Trophoblast cell (in vitro differentiated cells and primary cell): ENCODE measurements around the gene BLOC1S6. TPM values are rescaled to one million over a fixed set of nuclear protein-coding genes. Genes with fewer than 3 reads are reported as not detected.

Source experiments
- DNase-seq, 2 donors: peaks; one replicate each; pipeline ENCODE4 v3.0.0-alpha.2; 2016
- H2AFZ ChIP-seq: 2 replicates; pipeline ENCODE4 v1.6.1; 2013; ENCODE audit warnings: low read length, moderate library complexity, mild to moderate bottlenecking; ENCODE audit not compliant: insufficient read depth, poor library complexity
- H2AK5ac ChIP-seq: 2 replicates; pipeline ENCODE4 v1.6.1; 2013; ENCODE audit warnings: mild to moderate bottlenecking, low read length
- H2BK120ac ChIP-seq: 2 replicates; pipeline ENCODE4 v1.6.1; 2013; ENCODE audit warnings: low read length, mild to moderate bottlenecking, moderate library complexity; ENCODE audit not compliant: insufficient read depth, poor library complexity
- H2BK12ac ChIP-seq: 2 replicates; pipeline ENCODE4 v1.6.1; 2013; ENCODE audit warnings: mild to moderate bottlenecking, low read length, moderate library complexity
- H2BK5ac ChIP-seq: 2 replicates; pipeline ENCODE4 v1.6.1; 2013; ENCODE audit warnings: low read length, low read depth, moderate library complexity, mild to moderate bottlenecking; ENCODE audit not compliant: poor library complexity
- H3K14ac ChIP-seq: 2 replicates; pipeline ENCODE4 v1.6.1; 2013; ENCODE audit warnings: mild to moderate bottlenecking, low read length
- H3K18ac ChIP-seq: 2 replicates; pipeline ENCODE4 v1.6.1; 2013; ENCODE audit warnings: mild to moderate bottlenecking, low read length
- H3K23ac ChIP-seq: 2 replicates; pipeline ENCODE4 v1.6.1; 2013; ENCODE audit warnings: low read length
- H3K27ac ChIP-seq: 2 replicates; pipeline ENCODE4 v1.5.1; 2013; ENCODE audit warnings: low read depth, mild to moderate bottlenecking, inconsistent platforms, low read length, moderate library complexity
- H3K27me3 ChIP-seq: 2 replicates; pipeline ENCODE4 v1.6.1; 2013; ENCODE audit warnings: inconsistent platforms, mild to moderate bottlenecking, low read length, moderate library complexity; ENCODE audit not compliant: insufficient read depth
- H3K36me3 ChIP-seq, 2 experiments: 1 replicate in 1 of 2; 2 replicates in 1 of 2; pipeline ENCODE4 v1.6.1; 2013; ENCODE audit warnings: low read length in 2 of 2, mild to moderate bottlenecking in 2 of 2, moderate library complexity in 1 of 2; ENCODE audit not compliant: insufficient read depth in 2 of 2, control insufficient read depth in 1 of 2
- H3K4ac ChIP-seq: 2 replicates; pipeline ENCODE4 v1.6.1; 2013; ENCODE audit warnings: low read depth, mild to moderate bottlenecking, low read length, moderate library complexity
- H3K4me1 ChIP-seq, 2 experiments: 1 replicate in 1 of 2; 2 replicates in 1 of 2; pipeline ENCODE4 v1.6.1; 2013; ENCODE audit warnings: low read length in 2 of 2, mild to moderate bottlenecking in 2 of 2, moderate library complexity in 1 of 2; ENCODE audit not compliant: insufficient read depth in 2 of 2, control insufficient read depth in 1 of 2
- H3K4me2 ChIP-seq: 2 replicates; pipeline ENCODE4 v1.6.1; 2013; ENCODE audit warnings: inconsistent platforms, mild to moderate bottlenecking, low read length, moderate library complexity
- H3K4me3 ChIP-seq: 2 replicates; pipeline ENCODE4 v1.5.1; 2013; ENCODE audit warnings: mild to moderate bottlenecking, low read depth, low read length, inconsistent platforms
- H3K79me1 ChIP-seq: one replicate; pipeline ENCODE4 v1.6.1; 2013; ENCODE audit warnings: low read length
- H3K79me2 ChIP-seq: 2 replicates; pipeline ENCODE4 v1.6.1; 2013; ENCODE audit warnings: low read length, mild to moderate bottlenecking; ENCODE audit not compliant: control insufficient read depth, insufficient read depth, poor library complexity
- H3K9ac ChIP-seq: 2 replicates; pipeline ENCODE4 v1.6.1; 2013; ENCODE audit warnings: mild to moderate bottlenecking, low read length
- H3K9me3 ChIP-seq: 2 replicates; pipeline ENCODE4 v1.6.1; 2013; ENCODE audit warnings: low read depth, mild to moderate bottlenecking, control low read depth, inconsistent platforms, low read length; ENCODE audit not compliant: insufficient read depth
- H4K12ac ChIP-seq: 2 replicates; pipeline ENCODE4 v1.6.1; 2013; ENCODE audit warnings: low read depth, mild to moderate bottlenecking, low read length, moderate library complexity
- H4K8ac ChIP-seq: 2 replicates; pipeline ENCODE4 v1.6.1; 2013; ENCODE audit warnings: low read depth, mild to moderate bottlenecking, low read length, moderate library complexity
- H4K91ac ChIP-seq: one replicate; pipeline ENCODE4 v1.6.1; 2013; ENCODE audit warnings: low read depth, mild to moderate bottlenecking, low read length, moderate library complexity
- WGBS: extraction: QIAGEN DNeasy Blood & Tissue Kit; methylation state at CpG from one replicate; pipeline ENCODE4 v1.1.7; 2013; ENCODE audit warnings: missing lambda C conversion rate; ENCODE audit not compliant: insufficient read length, insufficient coverage; ENCODE audit errors: extremely low coverage; 5-methylcytosine and 5-hydroxymethylcytosine counted together
- polyA plus RNA-seq: library from polyadenylated mRNA; stranded (reverse); fragments of 200-250 nt; gene quantifications from 2 replicates; pipeline ENCODE4 v1.2.3, GENCODE V29; 2013

Gene BLOC1S6
- 17.4 and 17.8 TPM in 2 replicates for polyA plus RNA-seq

- peak within 1 kb of the TSS; percentile 71 for H3K4ac ChIP-seq
- H3K79me2 ChIP-seq = peaks cover 9% of the 10 kb centered on the region
- peak within 1 kb of the TSS; percentile 89 for H3K14ac ChIP-seq
Observed at GRCh38 chr15:45587095-45587862, at the start of gene BLOC1S6. Gene BLOC1S6 (plus strand): TSS chr15:45587379. CDS start chr15:45587444, 65 bp downstream.

GRCh38 chr15:45539680-45540079 is 47.5 kb upstream of the BLOC1S6 start:
- no peak overlapping the region for H3K23ac ChIP-seq
- no peaks in the 10 kb centered on the region for H3K36me3 ChIP-seq
- no peaks in the 10 kb centered on the region for H3K9me3 ChIP-seq
- no peak overlapping the region for H4K91ac ChIP-seq
- H3K14ac ChIP-seq = no peak overlapping the region
- no peak overlapping the region for H3K18ac ChIP-seq
- no peak overlapping the region for H3K4me2 ChIP-seq
- H3K79me2 ChIP-seq = no peaks in the 10 kb centered on the region
- H3K9ac ChIP-seq = no peak overlapping the region
- H2BK12ac ChIP-seq = no peak overlapping the region
- no peak overlapping the region for H4K12ac ChIP-seq
- no peak overlapping the region for H4K8ac ChIP-seq
- H3K79me1 ChIP-seq = no peaks in the 10 kb centered on the region
- no peak overlapping the region for H3K4ac ChIP-seq
- no peak overlapping the region for H2AK5ac ChIP-seq
- H3K27me3 ChIP-seq = no peaks in the 10 kb centered on the region
- no peak overlapping the region for H3K4me3 ChIP-seq
- DNase-seq = peak in 1 of 2 donors; percentile 27
- H2BK120ac ChIP-seq = no peak overlapping the region
- no CpG with 5 or more reads among the region's 3 CpGs for WGBS
- H3K27ac ChIP-seq = no peak overlapping the region
- H2AFZ ChIP-seq = no peak overlapping the region
- no peak overlapping the region for H2BK5ac ChIP-seq
- H3K4me1 ChIP-seq = no peaks in the 10 kb centered on the region

More at GRCh38 chr15:45587095-45587862, at the start of gene BLOC1S6:
- no CpG with 5 or more reads among the region's 62 CpGs for WGBS
- Histone ChIP-seq H3K4me2 (peak within 1 kb of the TSS; percentile 90), H3K36me3 (no peaks in the 10 kb centered on the region), H4K8ac (peak within 1 kb of the TSS; percentile 92), H3K79me1 (peaks cover 12% of the 10 kb centered on the region), H3K27me3 (no peaks in the 10 kb centered on the region), H3K4me1 (peaks cover 0 to 10% of the 10 kb centered on the region in 2 experiments), H3K23ac (no peak within 1 kb of the TSS), H3K9me3 (no peaks in the 10 kb centered on the region), H2BK12ac (no peak within 1 kb of the TSS), H3K18ac (peak within 1 kb of the TSS; percentile 89), H3K9ac (peak within 1 kb of the TSS; percentile 88), H2BK120ac (peak within 1 kb of the TSS; percentile 78), H4K12ac (peak within 1 kb of the TSS; percentile 75), H4K91ac (peak within 1 kb of the TSS; percentile 90), H3K27ac (peak within 1 kb of the TSS; percentile 95), H2AFZ (peak within 1 kb of the TSS; percentile 80), H2AK5ac (no peak within 1 kb of the TSS), H3K4me3 (peak within 1 kb of the TSS; percentile 91), H2BK5ac (peak within 1 kb of the TSS; percentile 84)
- peak; percentile 90 to 97 for DNase-seq

- no peaks in the 10 kb centered on the region for H3K36me3 ChIP-seq
- H3K23ac ChIP-seq = no peak overlapping the region
- no peak overlapping the region for H3K4ac ChIP-seq
- no peak overlapping the region for H2AK5ac ChIP-seq
- H3K9ac ChIP-seq = no peak overlapping the region
- no peak overlapping the region for H2BK5ac ChIP-seq
- H3K9me3 ChIP-seq = no peaks in the 10 kb centered on the region
- WGBS = no CpG with 5 or more reads among the region's 1 CpG
- no peak overlapping the region for H2AFZ ChIP-seq
- H4K8ac ChIP-seq = no peak overlapping the region
- H3K4me3 ChIP-seq = no peak overlapping the region
- H3K18ac ChIP-seq = no peak overlapping the region
- no peaks in the 10 kb centered on the region for H3K4me1 ChIP-seq
- H2BK120ac ChIP-seq = no peak overlapping the region
- no peak overlapping the region for H2BK12ac ChIP-seq
- H3K27ac ChIP-seq = no peak overlapping the region
- no peaks in the 10 kb centered on the region for H3K79me1 ChIP-seq
- no peak overlapping the region for H3K4me2 ChIP-seq
- no peak overlapping the region for H3K14ac ChIP-seq
- no peaks in the 10 kb centered on the region for H3K27me3 ChIP-seq
- H3K79me2 ChIP-seq = no peaks in the 10 kb centered on the region
- no peak overlapping the region for H4K91ac ChIP-seq
- H4K12ac ChIP-seq = no peak overlapping the region
- peak; percentile 56 to 81 for DNase-seq
Observed at GRCh38 chr15:45540531-45540930, 46.6 kb upstream of the BLOC1S6 start.

GRCh38 chr15:45543051-45543450 is 44.1 kb upstream of the BLOC1S6 start:
- Histone ChIP-seq H3K27me3 (no peaks in the 10 kb centered on the region), H2AFZ (no peak overlapping the region), H3K36me3 (no peaks in the 10 kb centered on the region), H3K23ac (no peak overlapping the region), H3K27ac (no peak overlapping the region), H3K9me3 (no peaks in the 10 kb centered on the region), H4K8ac (no peak overlapping the region), H4K91ac (no peak overlapping the region), H2BK5ac (no peak overlapping the region), H3K14ac (no peak overlapping the region), H2AK5ac (no peak overlapping the region), H3K4ac (no peak overlapping the region), H3K9ac (no peak overlapping the region), H3K79me2 (no peaks in the 10 kb centered on the region), H2BK12ac (no peak overlapping the region), H2BK120ac (no peak overlapping the region), H3K4me3 (no peak overlapping the region), H3K4me1 (no peaks in the 10 kb centered on the region), H4K12ac (no peak overlapping the region), H3K18ac (no peak overlapping the region), H3K4me2 (no peak overlapping the region), H3K79me1 (no peaks in the 10 kb centered on the region)
- WGBS = no CpG with 5 or more reads among the region's 3 CpGs
- peak; percentile 93 to 95 for DNase-seq
